Measurements from ENCODE around the gene RBM20. TPM values are rescaled to one million over a fixed set of nuclear protein-coding genes. Genes with fewer than 3 reads are reported as not detected.
"Not testable (repeated sequence)": the region's sequence is repeated elsewhere in the genome, so short reads cannot be mapped to it uniquely, and the experiment has no call there.

The RBM20 gene
- polyA plus RNA-seq, 3 donors from 2014 or later = not detected

DNA sequence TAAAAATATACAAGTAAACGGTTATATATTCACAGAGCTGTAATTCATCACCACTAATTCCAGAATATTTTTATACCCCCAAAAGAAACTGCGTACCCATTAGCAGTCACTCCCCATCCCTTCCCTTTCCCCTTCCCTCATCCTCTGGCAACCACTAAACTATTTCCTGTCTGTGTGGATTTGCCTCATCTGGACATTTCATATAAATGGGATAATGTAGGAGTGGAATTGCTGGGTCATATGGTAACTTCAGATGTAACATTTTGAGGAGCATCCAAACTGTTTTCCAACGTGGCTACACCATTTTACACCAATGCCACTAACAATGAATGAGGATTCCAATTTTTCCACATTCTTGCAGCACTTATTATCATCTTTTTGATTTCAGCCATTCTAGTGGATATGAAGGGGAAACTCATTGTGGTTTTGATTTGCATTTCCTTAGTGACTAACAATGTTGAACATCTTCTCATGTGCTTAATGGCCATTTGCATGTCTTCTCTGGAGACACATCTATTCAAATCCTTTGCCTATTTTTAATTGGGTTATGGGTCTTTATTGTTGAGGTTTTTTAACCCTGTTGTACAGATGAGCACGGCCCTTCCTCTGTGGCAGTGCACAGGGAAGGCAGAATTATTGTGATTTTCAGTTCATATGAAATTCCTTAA, 79.2 kb downstream of the RBM20 start:
- Mint-ChIP-seq H3K36me3 (no peaks in the 10 kb centered on the region), H3K9me3 (no peaks in the 10 kb centered on the region), H3K27me3 (ENCODE audit: low read depth in 3 of 3) (peaks cover 3 to 7% (median 3%) of the 10 kb centered on the region in 3 donors), H3K4me3 (no peak overlapping the region), H3K4me1 (no peaks in the 10 kb centered on the region), H3K27ac (no peak overlapping the region)
- DNase-seq = no peak

GRCh38 chr10:110724116-110724921, 80.2 kb downstream of the RBM20 start:
- no peak for DNase-seq
- Mint-ChIP-seq H3K4me1 (no peaks in the 10 kb centered on the region), H3K27me3 (ENCODE audit: low read depth in 3 of 3) (peaks cover 3 to 7% (median 3%) of the 10 kb centered on the region in 3 donors), H3K36me3 (no peaks in the 10 kb centered on the region), H3K4me3 (no peak overlapping the region), H3K9me3 (no peaks in the 10 kb centered on the region), H3K27ac (no peak overlapping the region)

DNA sequence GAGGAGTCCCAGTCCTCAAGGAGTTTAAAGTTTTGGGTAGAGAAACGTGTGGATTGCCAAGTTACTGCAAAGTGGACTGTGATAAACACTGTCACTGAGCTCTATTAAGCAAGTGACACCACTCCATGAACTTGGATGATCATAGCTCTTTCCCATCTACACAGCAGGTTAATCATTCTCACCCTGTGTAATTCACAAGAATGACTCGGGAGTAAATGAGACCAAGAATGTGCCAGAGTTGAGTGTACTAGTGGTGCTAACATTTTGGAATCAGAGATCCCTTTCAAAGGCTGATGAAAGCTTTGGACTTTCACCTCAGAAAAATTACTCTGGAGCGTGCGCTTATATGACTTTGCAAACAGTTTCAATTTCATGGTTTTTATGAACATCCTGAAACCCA, 80.8 kb downstream of the RBM20 start:
- Mint-ChIP-seq H3K27ac (no peak overlapping the region), H3K27me3 (ENCODE audit: low read depth in 3 of 3) (peaks cover 3 to 7% (median 3%) of the 10 kb centered on the region in 3 donors), H3K4me3 (no peak overlapping the region), H3K36me3 (no peaks in the 10 kb centered on the region), H3K4me1 (no peaks in the 10 kb centered on the region), H3K9me3 (no peaks in the 10 kb centered on the region)
- DNase-seq = no peak

GRCh38 chr10:110725801-110726630, 81.9 kb downstream of the RBM20 start:
- Mint-ChIP-seq H3K4me3 (no peak overlapping the region), H3K27me3 (ENCODE audit: low read depth in 3 of 3) (peaks cover 3 to 4% (median 3%) of the 10 kb centered on the region in 3 donors), H3K9me3 (no peaks in the 10 kb centered on the region), H3K27ac (no peak overlapping the region), H3K36me3 (no peaks in the 10 kb centered on the region), H3K4me1 (no peaks in the 10 kb centered on the region)
- no peak for DNase-seq

DNA sequence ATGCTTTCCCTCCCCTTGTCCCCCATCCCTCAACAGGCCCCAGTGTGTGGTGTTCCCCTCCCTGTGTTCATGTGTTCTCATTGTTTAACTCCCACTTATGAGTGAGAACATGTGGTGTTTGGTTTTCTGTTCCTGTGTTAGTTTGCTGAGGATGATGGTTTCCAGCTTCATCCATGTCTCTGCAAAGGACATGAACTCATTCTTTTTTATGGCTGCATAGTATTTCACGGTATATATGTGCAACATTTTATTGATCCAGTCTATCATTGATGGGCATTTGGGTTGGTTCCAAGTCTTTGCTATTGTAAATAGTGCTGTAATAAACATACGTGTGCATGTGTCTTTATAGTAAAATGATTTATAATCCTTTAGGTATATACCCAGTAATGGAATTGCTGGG, 83.6 kb downstream of the RBM20 start:
- not testable (repeated sequence) for H3K36me3 Mint-ChIP-seq; DNase-seq; H3K4me3 Mint-ChIP-seq; H3K27ac Mint-ChIP-seq; H3K9me3 Mint-ChIP-seq; H3K4me1 Mint-ChIP-seq; H3K27me3 Mint-ChIP-seq (ENCODE audit: low read depth in 3 of 3)

DNA sequence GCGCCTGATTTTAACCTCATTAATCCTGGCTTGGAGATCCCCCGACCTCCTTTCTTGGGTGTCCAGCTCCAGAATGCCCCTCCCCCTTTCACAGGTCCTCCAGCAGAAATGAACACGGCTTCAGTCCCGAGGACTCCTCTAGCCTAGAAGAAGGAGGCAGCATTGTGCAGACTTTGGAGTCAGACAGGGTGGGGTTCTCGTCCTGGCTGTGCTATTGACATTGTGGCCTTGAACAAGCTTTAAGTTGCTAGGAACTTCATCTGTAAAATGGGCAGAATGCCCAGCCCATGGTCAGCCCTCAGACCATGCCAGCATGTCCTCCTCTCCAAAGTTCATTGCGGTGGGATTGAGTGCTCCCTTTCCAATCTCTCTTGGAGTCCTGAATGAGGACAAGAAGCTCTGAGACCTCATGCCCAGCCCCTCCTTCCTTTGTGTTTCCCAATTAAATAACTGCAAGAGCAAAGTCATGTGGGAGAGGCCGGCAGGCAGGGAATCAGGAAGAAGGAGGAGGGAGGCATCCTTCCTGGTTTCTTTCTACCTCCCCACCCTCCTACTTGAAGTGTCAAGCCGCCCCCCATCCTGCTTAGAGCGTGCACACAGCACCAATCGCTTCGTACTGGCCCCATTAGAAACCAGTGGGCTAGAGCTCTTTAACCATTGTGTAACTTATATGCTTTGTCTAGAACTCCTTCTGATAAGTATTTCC, 86.4 kb downstream of the RBM20 start:
- H3K4me3 Mint-ChIP-seq = no peak overlapping the region
- H3K27me3 Mint-ChIP-seq (ENCODE audit: low read depth in 3 of 3) = peaks cover 2 to 17% (median 7%) of the 10 kb centered on the region in 3 donors
- no peaks in the 10 kb centered on the region for H3K4me1 Mint-ChIP-seq
- no peaks in the 10 kb centered on the region for H3K36me3 Mint-ChIP-seq
- H3K9me3 Mint-ChIP-seq = no peaks in the 10 kb centered on the region
- H3K27ac Mint-ChIP-seq = no peak overlapping the region
- no peak for DNase-seq

GRCh38 chr10:110733218-110733952, 89.2 kb downstream of the RBM20 start:
- H3K27me3 Mint-ChIP-seq (ENCODE audit: low read depth in 3 of 3) = peaks cover 3 to 15% (median 3%) of the 10 kb centered on the region in 3 donors
- H3K4me3 Mint-ChIP-seq = no peak overlapping the region
- no peak overlapping the region for H3K27ac Mint-ChIP-seq

GRCh38 chr10:110735620-110736027, 91.5 kb downstream of the RBM20 start:
- Mint-ChIP-seq H3K27me3 (ENCODE audit: low read depth in 3 of 3) (peaks cover 3 to 18% (median 3%) of the 10 kb centered on the region in 3 donors), H3K27ac (no peak overlapping the region), H3K9me3 (no peaks in the 10 kb centered on the region), H3K36me3 (no peaks in the 10 kb centered on the region), H3K4me1 (peaks cover 0 to 3% of the 10 kb centered on the region in 2 donors), H3K4me3 (no peak overlapping the region)
- DNase-seq = no peak

More at GRCh38 chr10:110733218-110733952, 89.2 kb downstream of the RBM20 start:
- Mint-ChIP-seq H3K36me3 (no peaks in the 10 kb centered on the region), H3K9me3 (no peaks in the 10 kb centered on the region), H3K4me1 (no peaks in the 10 kb centered on the region)
- DNase-seq = no peak

DNA sequence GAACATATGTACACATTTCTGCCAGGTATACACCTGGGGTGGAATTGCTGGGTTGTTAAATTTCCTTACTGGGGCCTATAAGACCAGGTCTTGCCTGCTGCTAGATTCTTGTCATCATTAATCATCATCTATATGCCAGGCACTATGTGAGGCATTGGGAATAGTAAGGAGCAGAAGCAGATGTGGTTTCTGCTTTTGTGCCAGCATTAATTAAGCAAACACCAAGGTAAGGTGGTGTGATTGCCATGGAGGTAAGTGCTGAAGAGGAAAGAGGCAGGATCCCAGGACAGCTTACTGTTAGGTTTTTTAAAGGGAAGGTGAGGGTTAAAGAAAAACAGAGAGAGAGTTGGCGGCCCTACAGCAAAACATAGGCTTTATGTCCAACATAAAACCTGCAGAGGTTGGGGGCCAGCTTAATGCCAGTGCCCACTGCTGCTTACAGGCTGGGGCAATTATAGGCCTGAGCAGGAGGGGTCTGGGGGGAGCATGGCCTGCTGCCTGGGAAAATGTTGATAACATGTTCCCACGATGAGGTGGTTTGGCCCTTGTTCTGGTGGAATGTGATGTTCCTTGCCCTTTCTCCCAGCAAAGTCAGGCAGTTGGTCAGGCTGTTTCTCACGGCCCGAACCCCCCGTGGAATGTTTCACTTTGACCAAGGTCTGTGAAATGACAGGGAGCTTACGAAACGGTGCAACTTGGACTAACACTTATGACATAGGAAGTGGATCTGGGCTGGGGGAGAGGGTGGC, 93.9 kb downstream of the RBM20 start:
- Mint-ChIP-seq H3K9me3 (no peaks in the 10 kb centered on the region), H3K36me3 (no peaks in the 10 kb centered on the region), H3K4me1 (peaks cover 0 to 3% of the 10 kb centered on the region in 2 donors), H3K4me3 (no peak overlapping the region), H3K27ac (no peak overlapping the region), H3K27me3 (ENCODE audit: low read depth in 3 of 3) (peaks cover 1 to 10% (median 6%) of the 10 kb centered on the region in 3 donors)
- DNase-seq = no peak

DNA sequence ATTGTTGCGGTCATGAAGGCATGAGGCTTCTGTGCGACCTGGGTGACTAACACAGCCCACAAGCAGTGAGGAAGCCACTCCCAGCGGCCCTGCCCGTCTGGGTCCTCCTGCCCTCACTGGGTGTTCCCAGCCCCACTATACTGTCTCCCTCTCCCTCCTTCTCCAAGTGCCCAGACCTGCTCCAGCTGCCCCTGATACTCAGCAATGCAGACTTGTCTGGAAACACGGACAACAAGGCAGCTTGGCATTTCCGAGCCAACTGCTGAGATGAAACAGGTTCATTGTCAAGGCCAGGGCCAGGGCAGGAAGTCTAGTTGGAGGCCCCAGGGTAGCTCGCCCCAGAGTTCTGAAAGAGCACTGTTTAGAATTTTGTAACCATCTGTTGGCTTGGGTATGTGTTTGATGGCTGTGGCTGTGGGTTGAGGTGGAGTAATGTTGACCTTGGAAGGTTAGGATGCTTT, 95.7 kb downstream of the RBM20 start:
- H3K36me3 Mint-ChIP-seq = no peaks in the 10 kb centered on the region
- H3K4me3 Mint-ChIP-seq = no peak overlapping the region
- no peak overlapping the region for H3K27ac Mint-ChIP-seq
- DNase-seq = no peak
- peaks cover 0 to 6% (median 4%) of the 10 kb centered on the region in 3 donors for H3K27me3 Mint-ChIP-seq (ENCODE audit: low read depth in 3 of 3)
- H3K9me3 Mint-ChIP-seq = no peaks in the 10 kb centered on the region
- peaks cover 0 to 3% of the 10 kb centered on the region in 2 donors for H3K4me1 Mint-ChIP-seq

DNA sequence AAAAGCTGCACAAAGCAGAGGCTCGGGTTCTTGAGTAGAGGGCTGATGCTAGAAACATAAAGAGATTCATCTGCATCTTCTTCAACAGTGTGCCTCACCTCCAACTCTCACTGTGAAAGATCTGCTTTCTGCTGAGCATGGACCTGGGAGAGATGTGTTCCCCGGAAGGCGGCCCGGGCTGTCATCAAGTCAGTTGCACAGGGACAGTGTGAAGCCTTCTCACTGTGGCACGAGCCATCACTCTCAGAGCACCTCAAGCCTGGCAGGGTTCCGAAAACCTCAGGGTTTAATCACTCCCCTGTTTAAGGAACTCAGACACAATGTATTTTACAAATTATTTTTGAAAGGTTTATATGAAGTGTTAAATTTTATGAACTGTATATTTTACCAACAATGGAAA, 98.7 kb downstream of the RBM20 start:
- H3K36me3 Mint-ChIP-seq = no peaks in the 10 kb centered on the region
- peaks cover 0 to 5% (median 3%) of the 10 kb centered on the region in 3 donors for H3K27me3 Mint-ChIP-seq (ENCODE audit: low read depth in 3 of 3)
- no peaks in the 10 kb centered on the region for H3K9me3 Mint-ChIP-seq
- no peak for DNase-seq
- H3K27ac Mint-ChIP-seq = no peak overlapping the region
- no peak overlapping the region for H3K4me3 Mint-ChIP-seq
- peaks cover 0 to 3% of the 10 kb centered on the region in 2 donors for H3K4me1 Mint-ChIP-seq

DNA sequence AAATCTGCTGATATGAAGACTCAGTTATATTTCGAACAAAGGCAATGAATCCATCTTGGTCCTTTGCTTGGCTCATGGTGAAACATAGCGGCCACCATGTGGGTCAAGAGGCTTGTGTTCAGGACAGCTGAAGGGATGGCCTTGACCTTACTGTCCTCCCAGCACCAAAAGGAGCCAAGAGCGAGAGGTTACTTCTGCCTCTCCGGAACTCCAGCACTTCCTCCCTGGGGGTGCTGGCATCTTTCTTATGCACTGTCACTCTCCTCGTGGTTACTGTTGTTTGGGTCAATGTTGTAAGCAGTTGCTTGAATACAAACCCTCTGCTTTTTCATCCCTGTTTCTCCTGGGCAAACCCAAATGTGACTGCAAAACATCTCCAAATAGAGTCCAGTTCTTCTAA, 100.6 kb downstream of the RBM20 start:
- Mint-ChIP-seq H3K36me3 (no peaks in the 10 kb centered on the region), H3K4me3 (no peak overlapping the region)

More for the DNA sequence above, 100.6 kb downstream of the RBM20 start:
- Mint-ChIP-seq H3K9me3 (no peaks in the 10 kb centered on the region), H3K4me1 (peaks cover 0 to 2% of the 10 kb centered on the region in 2 donors), H3K27me3 (ENCODE audit: low read depth in 3 of 3) (peaks cover 0 to 9% (median 3%) of the 10 kb centered on the region in 3 donors), H3K27ac (no peak overlapping the region)
- DNase-seq = no peak

Data from immature natural killer cell (primary cell).